Measurements from ENCODE around the gene SLC23A2.
"Not testable (repeated sequence)": the region's sequence is repeated elsewhere in the genome, so short reads cannot be mapped to it uniquely, and the experiment has no call there.

SLC23A2 gene

DNA sequence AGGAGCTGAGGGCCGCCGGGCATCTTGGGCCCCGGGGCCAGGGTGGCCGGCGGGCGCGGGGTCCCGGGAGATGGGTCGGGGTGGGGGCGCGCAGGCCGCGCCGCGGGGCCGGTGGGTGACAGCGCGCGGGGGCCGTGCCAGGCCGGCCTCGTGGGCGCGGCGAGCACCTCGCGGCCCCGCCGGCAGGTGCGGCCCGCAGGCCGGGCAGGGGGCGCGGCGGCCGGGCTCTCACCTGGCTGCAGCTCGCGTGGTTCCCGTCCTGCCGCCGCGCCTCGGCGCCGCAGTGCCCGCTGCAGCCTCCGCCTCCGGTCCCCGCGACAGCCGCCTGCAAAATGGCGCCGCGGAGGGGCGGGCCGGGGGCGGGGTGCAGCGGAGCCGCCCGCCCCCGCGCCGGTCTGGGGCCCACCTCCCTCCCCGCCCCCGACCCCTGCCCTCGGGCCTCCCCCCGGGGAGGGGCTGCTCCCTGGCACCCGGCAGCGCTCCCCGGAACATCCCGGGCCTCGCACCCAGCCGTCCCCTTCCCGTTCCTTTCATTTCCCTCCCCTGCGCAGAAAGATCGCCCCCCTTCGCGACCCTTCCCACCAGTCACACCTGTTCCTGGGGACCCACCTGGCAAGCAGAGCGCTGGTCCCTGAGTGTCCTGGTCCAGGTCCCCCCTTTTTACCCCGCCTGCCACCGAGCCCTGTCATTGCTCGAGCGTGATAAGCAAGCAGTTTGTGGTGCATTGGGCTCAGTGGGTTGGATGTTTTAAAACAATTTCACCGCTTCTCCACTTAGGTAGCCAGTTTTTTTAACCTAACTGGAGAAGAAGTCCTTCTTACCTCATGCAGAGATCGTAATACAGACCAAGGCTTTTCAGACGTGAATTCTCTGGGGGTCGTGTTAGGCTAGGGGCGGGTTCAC lies at the start of gene SLC23A2:
Gene SLC23A2 (minus strand): TSS at position 337 of the 903 bp plus-strand sequence. CDS start 68,948 bp downstream, outside the sequence.
- peak; percentile 44 for DNase-seq

DNA sequence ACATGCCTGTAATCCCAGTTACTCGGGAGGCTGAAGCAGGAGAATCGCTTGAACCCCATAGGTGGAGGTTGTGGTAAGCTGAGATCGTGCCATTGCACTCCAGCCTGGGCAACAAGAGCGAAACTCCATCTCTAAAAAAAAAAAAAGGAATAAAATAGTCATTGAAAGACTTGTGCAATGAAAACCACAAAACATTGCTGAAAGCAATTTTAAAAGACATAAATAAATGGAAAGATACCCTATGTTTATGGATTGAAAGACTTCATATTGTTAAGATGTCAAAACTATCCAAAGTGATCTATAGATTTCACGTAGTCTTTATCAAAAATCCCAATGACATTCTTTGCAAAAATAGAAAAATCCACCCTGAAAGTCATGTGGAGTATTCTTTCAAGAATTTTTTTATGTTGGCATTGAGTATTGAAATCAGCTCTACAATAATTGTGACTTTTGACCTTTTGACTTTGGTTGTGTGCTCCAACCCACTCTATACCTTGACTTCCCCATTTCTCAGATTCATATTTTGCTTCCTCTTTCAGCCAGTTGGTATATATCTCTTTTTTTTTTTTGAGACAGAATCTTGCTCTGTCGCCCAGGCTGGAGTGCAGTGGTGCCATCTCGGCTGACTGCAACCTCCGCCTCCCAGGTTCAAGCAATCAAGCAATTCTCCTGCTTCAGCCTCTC lies 45.5 kb upstream of the SLC23A2 start:
- DNase-seq = no peak

DNA sequence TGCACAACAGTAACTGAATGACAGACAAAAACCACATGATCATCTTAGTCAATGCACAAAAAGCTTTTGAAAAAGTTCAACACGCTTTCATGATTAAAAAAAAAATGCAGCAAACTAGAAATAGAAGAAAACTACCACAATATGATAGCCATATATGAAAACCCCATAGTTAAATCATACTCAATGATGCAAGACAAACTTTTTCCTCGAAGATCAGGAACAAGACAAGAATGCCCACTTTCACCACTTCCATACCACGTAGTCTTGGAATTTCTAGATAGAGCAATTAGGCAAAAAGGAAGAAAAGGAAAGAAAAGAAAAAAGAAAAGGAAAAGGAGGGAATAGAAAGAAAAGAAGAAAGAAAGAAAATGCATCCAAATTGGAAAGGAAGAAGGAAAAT lies 44.6 kb upstream of the SLC23A2 start:
- DNase-seq = no peak

DNA sequence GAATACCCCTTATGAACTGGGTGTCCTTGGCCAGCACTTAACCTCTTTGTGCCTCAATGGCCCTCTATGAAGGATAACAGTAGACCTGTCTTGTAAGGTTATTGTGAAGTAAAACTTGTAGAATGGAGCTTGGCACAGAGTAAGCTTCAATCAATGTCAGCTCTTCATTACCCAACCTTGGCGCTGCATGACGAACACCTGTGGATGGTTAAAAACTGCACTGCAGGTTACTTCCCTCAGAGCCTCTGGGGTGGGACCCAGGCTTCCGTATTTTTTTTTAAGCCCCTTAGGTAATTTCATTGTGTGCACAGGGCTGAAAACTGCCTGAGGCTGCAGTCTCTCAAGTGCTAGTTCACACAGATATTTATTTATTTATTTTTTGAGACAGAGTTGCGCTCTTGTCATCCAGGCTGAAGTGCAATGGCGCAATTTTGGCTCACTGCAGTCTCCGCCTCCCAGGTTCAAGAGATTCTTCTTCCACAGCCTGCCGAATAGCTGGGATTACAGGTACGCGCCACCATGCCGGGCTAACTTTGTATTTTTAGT lies 42.8 kb upstream of the SLC23A2 start:
- DNase-seq = no peak

DNA sequence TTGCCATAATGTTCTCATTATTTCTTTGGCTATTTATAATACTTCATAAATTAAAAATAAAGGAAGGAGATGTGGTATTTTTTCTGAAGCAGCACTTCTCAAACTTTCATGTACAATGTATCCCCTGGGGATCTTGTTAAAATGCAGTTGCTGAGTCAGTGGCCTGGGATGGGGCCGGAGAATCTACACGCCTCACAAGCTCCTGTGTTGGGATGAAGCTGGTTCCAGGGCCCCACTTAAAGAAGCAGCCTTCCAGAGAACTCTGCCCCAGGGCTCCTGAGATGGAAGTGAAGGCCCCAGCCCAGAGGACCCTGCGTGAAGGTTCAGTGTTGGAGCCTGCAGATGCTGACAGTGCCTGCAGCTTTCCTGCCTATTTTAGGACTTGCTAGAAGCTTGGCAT lies 40.1 kb upstream of the SLC23A2 start:
- DNase-seq = no peak

DNA sequence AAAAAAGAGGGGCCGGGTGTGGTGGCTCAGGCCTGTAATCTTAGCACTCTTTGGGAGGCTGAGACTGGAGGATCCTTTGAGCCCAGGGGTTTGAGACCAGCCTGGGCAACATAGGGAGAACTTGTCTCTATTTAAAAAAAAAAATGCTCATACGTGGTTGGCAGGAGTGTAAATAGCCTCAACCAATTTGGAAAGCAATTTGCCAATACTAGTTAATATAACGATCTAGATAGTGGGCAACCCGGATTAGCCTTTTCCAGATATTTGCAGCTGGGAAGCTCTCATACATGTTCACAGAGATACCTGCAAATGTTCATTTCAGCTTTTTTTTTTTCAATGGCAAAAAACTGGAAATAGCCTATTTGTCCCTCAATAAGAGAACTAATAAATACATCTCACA lies 39.0 kb upstream of the SLC23A2 start:
- no peak for DNase-seq

DNA sequence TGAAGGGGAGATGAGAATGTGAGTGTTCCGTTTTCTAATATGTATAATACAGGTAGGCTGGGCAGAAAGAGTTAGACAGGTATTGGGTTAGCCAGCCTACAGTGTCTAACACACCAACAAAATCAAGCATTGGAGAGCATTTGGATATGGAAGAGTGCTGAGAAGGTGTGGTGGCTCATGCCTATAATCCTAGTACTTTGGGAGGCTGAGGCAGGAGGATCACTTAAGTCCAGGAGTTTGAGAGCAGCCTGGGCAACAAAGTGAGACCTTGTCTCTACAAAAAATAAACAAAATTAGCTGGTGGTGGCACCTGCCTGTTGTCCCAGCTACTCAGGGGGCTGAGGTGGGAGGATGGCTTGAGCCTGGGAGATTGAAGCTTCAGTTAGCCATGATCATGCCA lies 38.6 kb upstream of the SLC23A2 start:
- DNase-seq = no peak

DNA sequence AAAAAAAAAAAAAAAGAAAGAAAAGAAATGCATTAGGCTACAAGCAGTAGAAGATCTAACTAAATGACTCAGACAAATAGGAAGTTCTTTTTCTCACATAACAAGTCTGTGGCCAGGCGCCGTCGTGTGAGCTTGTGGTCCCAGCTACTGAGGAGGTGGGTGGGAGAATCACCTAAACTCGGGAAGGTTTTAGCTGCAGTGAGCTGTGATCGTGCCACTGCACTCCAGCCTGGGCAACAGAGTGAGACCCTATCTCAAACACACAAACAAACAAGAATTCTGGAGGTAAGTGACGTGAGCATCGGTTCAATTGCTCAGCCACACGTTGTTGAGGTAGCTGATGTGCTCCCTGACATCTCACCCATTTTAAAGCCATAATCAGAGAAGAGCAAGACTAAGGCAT lies 37.9 kb upstream of the SLC23A2 start:
- DNase-seq = no peak

DNA sequence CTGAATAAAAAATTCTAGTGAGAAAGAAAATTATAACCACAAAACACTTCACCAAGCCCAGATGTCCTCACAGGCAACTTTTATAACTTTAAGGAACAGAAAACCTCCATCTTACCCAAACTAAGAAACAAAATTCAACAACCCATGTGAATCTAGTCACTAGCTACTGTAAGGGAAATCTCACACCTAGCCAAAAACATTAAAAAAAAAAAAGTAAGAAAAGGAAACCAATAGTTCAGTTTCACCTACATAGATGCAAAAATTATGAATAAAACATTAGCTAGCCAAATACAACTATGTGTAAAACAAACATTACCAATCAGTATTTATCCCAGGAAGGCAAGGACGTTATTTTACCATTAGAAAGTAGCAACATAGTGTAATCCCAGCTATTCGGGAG lies 35.5 kb upstream of the SLC23A2 start:
- no peak for DNase-seq

DNA sequence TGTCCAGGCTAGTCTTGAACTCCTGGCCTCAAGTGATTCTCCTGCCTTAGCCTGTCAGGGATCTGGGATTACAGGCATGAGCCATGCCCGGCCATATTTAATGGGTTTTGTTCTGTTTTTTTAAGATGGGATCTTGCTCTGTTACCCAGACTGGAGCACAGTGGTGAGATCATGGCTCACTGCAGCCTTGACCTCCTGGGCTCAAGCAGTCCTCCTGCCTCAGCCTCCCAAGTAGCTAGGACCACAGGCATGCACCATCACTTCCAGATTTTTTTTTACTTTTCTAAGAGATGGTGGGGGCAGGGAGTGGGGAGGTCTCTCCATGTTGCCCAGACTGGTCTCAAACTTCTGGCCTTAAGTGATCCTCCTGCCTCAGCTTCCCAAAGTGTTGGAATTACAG lies 34.2 kb upstream of the SLC23A2 start:
- not testable (repeated sequence) for DNase-seq

DNA sequence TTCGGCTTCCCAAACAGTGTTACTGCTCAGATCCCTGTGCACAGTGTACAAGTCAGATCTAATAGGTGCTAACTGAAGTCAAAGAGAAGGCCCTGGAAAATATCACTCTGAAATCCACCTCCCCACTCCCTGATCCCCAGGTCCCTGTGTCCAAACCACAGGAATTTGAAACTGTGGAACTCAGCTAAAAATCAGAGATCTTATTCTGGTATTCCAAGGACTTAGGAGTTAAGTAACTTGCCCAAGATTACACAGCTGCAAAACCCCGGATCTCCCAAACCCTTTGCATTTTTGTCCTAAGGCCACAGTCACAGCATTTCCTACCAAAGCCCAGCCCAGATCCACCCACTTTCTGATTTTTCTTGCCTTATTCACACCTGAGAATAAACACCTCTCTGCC lies 32.3 kb upstream of the SLC23A2 start:
- no peak for DNase-seq

DNA sequence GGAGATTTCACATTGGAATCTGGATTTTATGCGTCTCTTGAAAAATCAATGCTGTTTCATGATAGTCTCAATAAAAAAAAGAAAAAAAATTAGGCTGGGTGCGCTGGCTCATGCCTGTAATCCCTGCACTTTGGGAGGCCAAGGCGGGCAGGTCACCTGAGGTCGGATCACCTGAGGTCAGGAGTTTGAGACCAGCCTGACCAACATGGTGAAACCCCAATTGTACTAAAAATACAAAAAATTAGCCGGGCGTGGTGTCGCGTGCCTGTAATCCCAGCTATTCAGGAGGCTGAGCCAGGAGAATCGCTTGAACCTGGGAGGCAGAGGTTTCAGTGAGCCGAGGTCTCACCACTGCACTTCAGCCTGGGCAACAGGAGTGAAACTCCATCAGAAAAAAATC lies 30.4 kb upstream of the SLC23A2 start:
- not testable (repeated sequence) for DNase-seq

DNA sequence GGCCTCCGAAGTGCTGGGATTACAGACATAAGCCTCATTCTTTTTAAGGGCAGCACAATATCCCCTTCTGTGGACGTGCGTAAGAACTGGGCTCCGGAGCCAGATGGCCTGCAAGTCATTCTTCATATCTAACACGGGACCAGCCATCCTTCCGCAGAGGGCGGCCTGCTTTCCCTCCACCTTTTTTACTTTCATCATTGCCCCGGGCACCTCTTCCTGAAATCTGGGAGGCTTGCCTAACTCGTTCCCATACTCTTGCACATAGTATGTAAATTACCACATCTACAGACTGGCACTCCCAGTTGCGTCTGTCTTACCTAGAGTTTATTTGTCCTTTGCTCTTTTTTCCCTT lies 29.9 kb upstream of the SLC23A2 start:
- DNase-seq = no peak

DNA sequence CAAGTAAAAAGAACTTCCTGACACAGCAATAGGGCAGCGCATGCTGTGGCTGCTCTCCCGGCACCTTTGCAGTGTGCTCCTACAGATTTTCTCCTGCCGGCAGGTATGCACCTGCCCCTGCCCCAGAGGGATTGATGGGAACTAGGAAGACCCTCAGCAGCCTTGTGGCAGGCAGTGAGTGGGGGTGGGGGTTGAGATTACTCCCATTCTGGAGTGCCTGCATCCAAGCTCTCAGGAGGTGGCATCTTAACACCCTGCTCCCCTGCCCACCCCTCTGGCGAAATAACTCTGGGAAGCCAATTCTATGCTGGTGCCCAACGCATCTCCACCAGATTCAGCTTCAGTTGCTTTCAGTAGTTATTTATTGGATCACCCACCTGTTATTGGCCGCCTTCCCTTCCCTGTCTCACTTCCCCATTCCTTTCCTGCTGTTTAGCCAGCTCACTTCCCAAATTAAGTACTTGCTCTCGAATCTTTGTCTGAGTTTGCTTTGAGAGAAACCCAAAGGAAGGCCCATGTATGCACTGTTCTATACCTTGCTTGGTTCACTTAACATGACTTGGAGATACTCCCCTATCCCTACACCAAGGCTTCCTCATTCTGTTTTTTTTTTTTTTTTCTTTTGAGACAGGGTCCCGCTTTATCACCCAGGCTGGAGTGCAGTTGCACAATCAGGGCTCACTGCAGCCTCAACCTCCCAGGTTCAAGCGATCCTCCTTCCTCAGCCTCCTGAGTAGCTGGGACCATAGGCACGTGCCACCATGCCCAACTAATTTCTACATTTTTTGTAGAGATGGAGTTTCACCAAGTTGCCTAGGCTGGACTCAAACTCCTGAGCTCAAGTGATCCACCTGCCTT lies 29.3 kb upstream of the SLC23A2 start:
- no peak for DNase-seq

DNA sequence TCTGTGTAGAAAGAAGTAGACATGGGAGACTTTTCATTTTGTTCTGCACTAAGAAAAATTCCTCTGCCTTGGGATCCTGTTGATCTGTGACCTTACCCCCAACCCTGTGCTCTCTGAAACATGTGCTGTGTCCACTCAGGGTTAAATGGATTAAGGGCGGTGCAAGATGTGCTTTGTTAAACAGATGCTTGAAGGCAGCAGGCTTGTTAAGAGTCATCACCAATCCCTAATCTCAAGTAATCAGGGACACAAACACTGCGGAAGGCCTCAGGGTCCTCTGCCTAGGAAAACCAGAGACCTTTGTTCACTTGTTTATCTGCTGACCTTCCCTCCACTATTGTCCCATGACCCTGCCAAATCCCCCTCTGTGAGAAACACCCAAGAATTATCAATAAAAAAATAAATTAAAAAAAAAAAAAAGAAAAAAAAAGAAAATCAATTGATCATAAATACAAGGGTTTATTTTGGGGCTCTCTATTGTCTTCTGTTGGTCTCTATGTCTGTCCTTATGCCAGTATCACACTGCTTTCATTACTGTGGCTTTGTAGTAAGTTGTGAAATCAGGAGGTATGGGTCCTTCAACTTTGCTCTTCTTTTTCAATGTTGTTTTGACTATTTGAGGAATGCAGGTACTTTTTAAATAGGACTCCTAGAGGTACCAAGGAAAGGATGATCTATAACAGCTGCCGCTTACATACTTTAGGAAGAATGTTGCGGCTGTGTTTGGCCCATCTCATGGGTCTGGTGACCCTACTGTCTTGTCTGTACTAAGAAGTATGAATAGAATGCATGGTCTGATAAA lies 27.1 kb upstream of the SLC23A2 start:
- DNase-seq = not testable (repeated sequence)

DNA sequence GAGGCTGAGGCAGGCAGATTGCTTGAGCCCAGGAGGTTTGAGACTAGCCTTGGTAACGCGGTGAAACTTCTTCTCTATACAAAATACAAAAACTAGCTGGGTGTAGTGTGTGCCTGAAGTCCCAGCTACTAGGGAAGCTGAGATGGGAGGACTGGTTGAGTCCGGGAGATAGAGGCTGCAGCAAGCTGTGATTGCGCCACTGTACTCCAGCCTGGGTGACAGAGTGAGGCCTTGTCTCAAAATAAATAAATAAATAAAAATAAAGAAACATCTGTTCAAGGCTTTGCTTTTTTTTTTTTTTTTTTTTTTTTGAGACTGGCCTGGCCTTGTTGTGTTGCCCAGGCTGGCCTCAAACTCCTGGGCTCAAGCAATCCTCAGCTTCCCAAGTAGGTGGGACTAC lies 23.7 kb upstream of the SLC23A2 start:
- no peak for DNase-seq

DNA sequence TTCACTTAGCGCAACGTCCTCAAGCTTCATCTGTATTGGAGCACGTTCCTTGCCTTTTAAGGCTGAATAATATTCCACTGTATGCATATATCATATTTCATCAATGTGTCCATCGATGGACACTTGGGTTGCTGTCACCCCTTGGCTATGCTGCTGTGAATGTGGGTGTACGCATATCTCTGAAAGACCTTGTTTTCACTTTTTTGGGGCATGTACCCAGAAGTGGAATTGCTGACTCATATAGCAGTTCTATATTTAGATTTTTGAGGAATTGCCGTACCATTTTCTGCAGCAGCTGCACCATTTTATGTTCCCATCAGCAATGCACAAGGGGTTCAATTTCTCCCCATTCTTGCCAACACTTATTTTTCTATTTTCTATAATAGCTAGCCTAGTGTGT lies 22.8 kb upstream of the SLC23A2 start:
- DNase-seq = no peak

DNA sequence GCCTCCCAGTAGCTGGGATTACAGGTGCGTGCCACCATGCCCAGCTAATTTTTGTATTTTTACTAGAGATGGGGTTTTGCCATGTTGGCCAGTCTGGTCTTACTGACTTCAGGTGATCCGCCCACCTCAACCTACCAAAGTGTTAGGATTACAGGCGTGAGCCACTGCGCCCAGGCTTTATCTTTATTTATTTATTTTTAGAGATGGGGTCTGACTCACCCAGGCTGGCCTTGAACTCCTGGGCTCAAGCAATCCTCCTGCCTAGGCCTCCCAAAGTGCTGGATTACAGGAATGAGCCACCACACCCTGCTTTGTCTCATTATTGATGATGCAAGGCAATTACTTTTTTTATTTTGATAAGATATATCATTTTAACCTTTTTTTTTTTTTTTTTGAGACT lies 21.9 kb upstream of the SLC23A2 start:
- DNase-seq = not testable (repeated sequence)

DNA sequence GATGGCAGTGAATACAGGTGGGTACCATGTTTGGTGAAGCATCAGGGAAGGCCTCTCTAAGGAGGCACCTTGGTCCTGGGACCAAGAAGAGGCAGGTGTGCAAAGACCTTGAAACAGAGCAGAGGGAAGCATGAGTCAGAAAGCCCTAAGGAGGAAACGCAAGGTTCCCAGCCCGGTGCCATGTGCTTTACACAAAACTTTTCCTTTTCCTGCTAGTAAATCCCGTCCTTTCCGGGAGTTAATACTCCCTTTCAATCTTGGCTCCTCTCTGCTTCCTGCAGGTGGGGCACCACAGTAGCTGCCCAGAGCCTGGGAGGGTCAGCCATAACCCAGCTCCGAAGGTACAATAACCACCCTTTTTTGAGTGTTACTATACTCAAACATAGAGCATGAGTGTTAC lies 19.4 kb upstream of the SLC23A2 start:
- DNase-seq = no peak

DNA sequence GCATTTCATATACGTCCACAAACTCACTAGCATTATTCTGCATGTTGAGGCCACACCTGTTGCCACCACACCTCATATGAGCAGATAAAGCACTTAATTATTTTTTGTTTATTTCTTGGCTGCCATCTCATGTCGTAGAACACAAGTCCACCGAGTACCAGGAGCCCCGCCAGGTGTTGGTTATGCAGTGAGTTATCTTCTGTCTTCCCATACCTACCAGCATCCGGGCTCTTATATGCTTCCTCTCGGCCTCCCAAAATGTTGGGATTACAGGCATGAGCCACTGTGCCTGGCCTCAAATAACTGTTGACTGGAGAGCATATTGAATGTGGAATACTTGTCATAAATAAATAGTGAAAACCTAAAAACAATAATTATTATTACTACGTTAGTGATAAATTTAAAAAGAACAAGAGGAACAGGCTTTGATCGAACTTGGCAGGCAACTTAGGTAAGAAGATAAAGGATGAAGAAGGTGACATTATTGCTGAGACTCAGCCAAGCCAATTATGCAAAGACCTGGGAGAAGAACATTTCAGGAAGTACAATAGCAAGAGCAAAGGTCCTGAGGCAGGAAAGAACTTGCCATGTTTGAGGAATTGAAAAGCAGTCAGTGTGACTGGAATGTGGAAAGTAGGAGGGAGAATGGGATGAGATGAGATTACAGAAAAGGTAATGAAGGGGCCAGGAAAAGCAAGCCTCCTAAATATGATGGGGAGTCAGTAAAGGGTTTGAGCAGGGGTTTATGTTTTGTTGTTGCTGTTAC lies 12.6 kb upstream of the SLC23A2 start:
- DNase-seq = no peak

DNA sequence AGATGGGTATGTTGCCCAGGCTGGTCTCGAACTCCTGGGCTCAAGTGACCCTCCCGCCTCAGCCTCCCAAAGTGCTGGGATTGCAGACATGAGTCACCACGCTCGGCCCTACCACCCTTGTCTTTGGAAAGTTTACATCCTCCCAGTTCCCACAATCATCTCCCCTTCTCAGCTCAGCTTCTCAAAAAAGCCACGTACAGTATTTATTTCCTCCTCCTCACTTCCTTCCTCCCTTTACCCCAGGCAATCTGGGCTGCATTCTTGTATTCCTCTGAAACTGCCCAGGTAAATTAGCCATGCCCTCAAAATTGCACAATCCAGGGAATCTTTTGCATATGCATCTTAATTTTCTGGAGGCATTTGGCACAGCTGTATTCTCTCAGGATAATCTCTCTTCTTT lies 7.4 kb upstream of the SLC23A2 start:
- DNase-seq = no peak

DNA sequence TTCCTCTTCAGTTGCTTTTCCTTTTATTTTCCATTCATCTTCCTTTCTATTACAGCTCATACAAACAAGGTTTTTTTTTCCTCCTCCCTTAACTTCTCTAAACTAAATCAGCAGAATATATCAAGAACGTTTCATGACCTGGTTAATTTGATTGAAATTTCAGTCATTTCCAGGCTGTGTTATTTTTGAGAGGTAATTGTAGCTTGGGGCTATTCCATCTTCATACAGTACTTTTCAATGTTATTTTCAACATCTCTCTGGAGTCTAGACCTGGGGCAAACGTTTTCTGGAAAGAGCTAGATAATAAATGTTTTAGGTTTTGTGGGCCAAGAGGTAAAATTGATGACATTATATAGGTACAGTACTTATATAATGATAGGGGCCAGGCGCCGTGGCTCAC lies 4.0 kb upstream of the SLC23A2 start:
- DNase-seq = no peak

Measured in NCI-H1105 treated with DMSO at 0.1 percent for 48 hours (cell line).